GM18502 (cell line): ENCODE data around the gene BRI3.
"Not testable (repeated sequence)": the region's sequence is repeated elsewhere in the genome, so short reads cannot be mapped to it uniquely, and the experiment has no call there.

ENCODE experiments used
- ATAC-seq: cut with Tn5 transposase; IDR thresholded peaks from one replicate; pipeline ENCODE4 v1.9.1; 2021; ENCODE audit warnings: mild to moderate bottlenecking; ENCODE audit not compliant: unreplicated experiment, poor library complexity

BRI3 gene

DNA sequence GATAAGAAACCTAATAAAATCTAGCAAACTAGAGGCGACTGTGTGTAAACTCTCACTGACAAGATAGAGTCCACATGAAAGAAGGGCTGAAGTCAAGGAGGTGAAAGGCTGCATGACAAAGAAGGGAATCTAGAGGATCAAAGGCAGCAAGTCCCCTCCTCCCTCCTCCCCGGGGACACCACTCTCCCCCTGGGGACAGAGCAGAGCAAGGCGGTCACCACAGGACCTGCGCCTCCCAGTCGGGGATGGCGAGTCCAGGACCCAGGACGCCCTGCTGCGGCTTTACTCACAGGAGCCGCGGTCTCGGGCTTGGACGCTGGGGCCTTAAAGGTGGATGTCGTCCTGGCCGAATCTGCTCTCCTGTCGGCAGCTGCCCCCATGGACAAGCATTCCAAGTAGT lies 22.4 kb downstream of the BRI3 start:
- ATAC-seq, result no peak

DNA sequence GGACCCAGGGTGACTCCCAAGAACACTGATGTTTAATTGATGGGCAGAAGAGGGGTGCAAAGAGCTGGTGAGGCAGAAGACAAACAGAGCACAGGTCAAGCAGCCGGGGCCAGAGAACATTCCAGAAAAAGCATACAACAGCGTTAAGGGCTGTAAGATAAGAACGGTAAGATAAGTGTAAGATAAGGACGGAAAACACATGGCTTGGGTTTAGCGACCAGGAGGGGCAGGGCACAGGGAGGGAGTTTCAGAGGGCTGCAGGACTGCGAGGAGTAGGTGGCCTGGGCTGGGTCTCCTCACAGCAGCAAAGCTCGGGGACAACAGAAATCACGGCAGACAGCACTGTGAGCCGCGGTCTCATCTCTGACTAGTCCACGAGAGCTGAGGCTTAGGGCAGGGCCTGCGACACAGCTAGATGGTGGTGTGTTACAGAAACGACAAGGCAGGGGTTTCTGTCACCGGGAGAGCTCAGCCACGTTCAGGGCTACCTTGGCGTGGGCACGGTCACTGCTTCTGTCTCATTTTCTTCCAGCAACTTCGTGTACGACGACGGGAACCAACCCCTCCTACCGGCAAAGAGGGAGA lies 24.6 kb downstream of the BRI3 start:
- ATAC-seq, result no peak

GRCh38 chr7:98307971-98308466 lies 26.5 kb downstream of the BRI3 start:
- ATAC-seq, result no peak

- no peak for ATAC-seq
Observed at GRCh38 chr7:98309566-98309965, 28.1 kb downstream of the BRI3 start.

GRCh38 chr7:98312201-98312600 lies 30.7 kb downstream of the BRI3 start:
- no peak for ATAC-seq

GRCh38 chr7:98314469-98314868 lies 33.0 kb downstream of the BRI3 start:
- ATAC-seq, result peak; percentile 48

GRCh38 chr7:98315318-98315993 lies 34.0 kb downstream of the BRI3 start:
- peak; percentile 83 for ATAC-seq

- ATAC-seq, result not testable (repeated sequence)
Observed at GRCh38 chr7:98315994-98316527, 34.6 kb downstream of the BRI3 start.

GRCh38 chr7:98317366-98318040 lies 36.0 kb downstream of the BRI3 start:
- ATAC-seq, result no peak

DNA sequence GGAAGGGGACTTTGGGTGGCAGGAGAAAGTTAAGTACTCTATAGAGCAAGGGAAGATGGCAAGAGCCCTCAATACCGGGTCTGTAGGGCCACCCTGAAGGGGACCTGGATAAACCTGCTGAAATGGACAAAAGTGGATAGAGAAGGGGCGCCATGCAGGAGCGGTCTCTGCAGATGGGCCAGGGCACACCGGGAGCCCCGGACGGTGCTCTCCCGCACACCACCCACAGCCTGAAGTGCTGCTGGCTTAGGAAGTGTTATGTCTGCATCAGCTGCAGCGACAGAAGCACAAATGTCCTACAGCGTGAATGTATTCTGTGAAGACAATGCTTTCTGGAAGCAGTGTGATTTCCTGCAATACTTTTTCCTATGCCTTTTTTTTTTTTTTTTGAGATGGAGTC lies 37.7 kb downstream of the BRI3 start:
- ATAC-seq, result no peak

DNA sequence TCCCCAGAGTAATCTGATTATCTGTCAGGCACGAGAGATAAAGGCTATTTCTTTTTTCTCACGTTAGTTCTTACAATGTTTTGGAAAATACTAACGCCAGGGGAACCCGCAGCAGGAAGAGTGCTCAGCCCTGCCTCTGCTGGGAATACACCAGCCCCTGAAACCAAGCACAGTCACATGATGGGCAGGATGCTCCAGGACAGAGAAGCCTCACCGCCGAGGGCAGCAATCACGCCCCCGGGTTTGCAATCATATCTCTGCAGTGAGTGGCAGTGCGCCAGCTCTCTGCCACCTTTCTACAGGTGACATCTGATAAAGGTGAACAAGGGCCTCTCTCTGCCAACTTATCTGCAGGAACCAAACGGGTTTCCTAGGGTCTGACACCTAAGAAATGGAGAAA lies 39.8 kb downstream of the BRI3 start:
- no peak for ATAC-seq

- ATAC-seq, result no peak
Observed at GRCh38 chr7:98322331-98323270, 41.1 kb downstream of the BRI3 start.

- ATAC-seq, result no peak
Observed at GRCh38 chr7:98323597-98324322, 42.3 kb downstream of the BRI3 start.

- no peak for ATAC-seq
Observed at GRCh38 chr7:98324782-98325181, 43.3 kb downstream of the BRI3 start.

GRCh38 chr7:98329100-98329790 lies 47.8 kb downstream of the BRI3 start:
- ATAC-seq, result no peak

GRCh38 chr7:98329791-98330373 lies 48.4 kb downstream of the BRI3 start:
- ATAC-seq, result no peak

DNA sequence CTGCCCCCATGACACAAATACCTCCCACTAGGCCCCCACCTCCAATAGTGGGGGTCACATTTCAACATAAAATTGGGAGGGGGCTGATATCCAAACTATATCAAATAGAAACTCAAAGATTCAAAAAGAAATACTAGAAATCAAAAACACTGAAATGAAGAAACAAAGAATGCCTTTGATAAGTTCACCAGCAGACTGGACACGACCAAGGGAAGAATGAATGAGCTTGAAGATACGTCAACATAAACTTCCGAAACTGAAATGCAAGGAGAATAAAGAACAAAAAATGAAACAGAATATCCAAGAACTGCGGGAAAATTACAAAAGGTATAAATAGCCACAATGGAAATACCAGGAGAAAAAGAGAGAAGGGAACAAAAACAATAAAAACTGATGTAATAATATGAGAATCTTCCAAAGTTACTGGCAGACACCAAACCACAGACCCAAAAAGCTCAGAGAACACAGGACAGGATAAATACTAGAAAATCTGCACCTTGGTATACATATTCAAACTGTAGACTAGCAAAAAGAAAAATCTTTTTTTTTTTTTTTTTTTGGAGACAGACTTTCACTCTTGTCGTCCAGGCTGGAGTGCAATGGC lies 49.5 kb downstream of the BRI3 start:
- no peak for ATAC-seq

GRCh38 chr7:98334081-98334480 lies 52.6 kb downstream of the BRI3 start:
- ATAC-seq, result no peak
